Parathyroid adenoma (tissue), 2 donors: ENCODE data around the gene PSMC6.

Source experiments
- H2AFZ ChIP-seq: fragments of 300-600 bp; sonication (generic); one replicate; pipeline ENCODE4 v1.7.0; 2017; ENCODE audit warnings: antibody characterized with exemption, mild to moderate bottlenecking
- H3K27ac ChIP-seq: fragments of 300-600 bp; sonication (generic); one replicate; pipeline ENCODE4 v1.7.0; 2017
- H3K27me3 ChIP-seq: fragments of 300-600 bp; sonication (generic); one replicate; pipeline ENCODE4 v1.7.0; 2017; ENCODE audit warnings: low read length; ENCODE audit not compliant: control insufficient read depth, insufficient read depth
- H3K36me3 ChIP-seq: fragments of 300-600 bp; sonication (generic); one replicate; pipeline ENCODE4 v1.7.0; 2017; ENCODE audit warnings: low read length; ENCODE audit not compliant: control insufficient read depth, insufficient read depth
- H3K4me1 ChIP-seq: fragments of 300-600 bp; sonication (generic); one replicate; pipeline ENCODE4 v1.7.0; 2017; ENCODE audit warnings: control low read depth
- H3K4me2 ChIP-seq: fragments of 300-600 bp; sonication (generic); one replicate; pipeline ENCODE4 v1.7.0; 2017; ENCODE audit warnings: low read length
- H3K4me3 ChIP-seq: fragments of 300-600 bp; sonication (generic); one replicate; pipeline ENCODE4 v1.7.0; 2017; ENCODE audit warnings: low read depth, low read length
- H3K79me2 ChIP-seq: fragments of 300-600 bp; sonication (generic); one replicate; pipeline ENCODE4 v1.7.0; 2017; ENCODE audit warnings: control low read depth
- H3K9ac ChIP-seq: fragments of 300-600 bp; sonication (generic); one replicate; pipeline ENCODE4 v1.7.0; 2017; ENCODE audit warnings: mild to moderate bottlenecking
- H3K9me3 ChIP-seq: fragments of 300-600 bp; sonication (generic); one replicate; pipeline ENCODE4 v1.7.0; 2017; ENCODE audit warnings: low read length; ENCODE audit not compliant: control insufficient read depth
- TF ChIP-seq, protein P1 (sequence below): fragments of 300-600 bp; sonication (generic); IDR thresholded peaks from one replicate; pipeline ENCODE4 v1.7.0; 2017; ENCODE audit warnings: antibody characterized with exemption, mild to moderate bottlenecking
- donor health status: primary hyperparathyroidism.

Gene PSMC6

DNA sequence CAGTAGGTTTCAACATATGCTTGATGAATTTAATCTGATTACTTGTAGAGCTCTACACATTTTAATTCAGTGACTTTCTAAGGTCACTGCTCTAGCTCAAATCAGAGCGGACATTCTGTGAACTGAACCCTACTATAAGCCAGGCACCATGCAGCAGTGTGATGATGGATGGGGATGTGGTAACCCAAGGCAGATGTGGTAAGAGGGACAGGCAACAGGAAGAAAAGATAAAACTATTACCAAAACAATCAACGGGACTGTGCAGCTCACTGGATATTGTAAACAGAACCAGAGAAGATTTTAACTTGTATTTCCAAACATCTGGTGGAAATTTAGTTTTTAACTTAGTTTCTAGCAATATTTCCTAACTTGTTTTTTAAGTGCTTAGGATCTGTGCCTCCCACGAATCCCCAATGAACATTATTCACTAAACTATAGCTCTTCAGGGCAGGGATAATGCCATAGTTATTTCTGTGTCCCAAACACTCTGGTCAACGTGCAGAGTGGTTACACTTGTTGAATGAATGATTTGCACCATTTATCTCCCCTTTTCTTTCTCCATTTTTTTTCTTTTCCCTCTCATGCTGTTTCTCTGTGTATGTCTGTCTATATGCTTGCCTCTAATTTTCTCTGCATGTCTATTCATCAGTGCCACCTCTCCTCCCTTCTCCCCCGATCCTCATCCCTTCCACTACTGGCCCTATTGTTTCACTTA is 14.6 kb upstream of the PSMC6 start:
- Histone ChIP-seq H3K36me3 (no peaks in the 10 kb centered on the region), H3K4me3 (no peak overlapping the region), H3K9ac (no peak overlapping the region), H3K9me3 (no peaks in the 10 kb centered on the region), H3K27ac (no peak overlapping the region), H3K4me2 (no peak overlapping the region), H3K4me1 (no peaks in the 10 kb centered on the region), H3K79me2 (peaks cover 22% of the 10 kb centered on the region), H2AFZ (no peak overlapping the region), H3K27me3 (no peaks in the 10 kb centered on the region)
- TF ChIP-seq, protein P1, sequence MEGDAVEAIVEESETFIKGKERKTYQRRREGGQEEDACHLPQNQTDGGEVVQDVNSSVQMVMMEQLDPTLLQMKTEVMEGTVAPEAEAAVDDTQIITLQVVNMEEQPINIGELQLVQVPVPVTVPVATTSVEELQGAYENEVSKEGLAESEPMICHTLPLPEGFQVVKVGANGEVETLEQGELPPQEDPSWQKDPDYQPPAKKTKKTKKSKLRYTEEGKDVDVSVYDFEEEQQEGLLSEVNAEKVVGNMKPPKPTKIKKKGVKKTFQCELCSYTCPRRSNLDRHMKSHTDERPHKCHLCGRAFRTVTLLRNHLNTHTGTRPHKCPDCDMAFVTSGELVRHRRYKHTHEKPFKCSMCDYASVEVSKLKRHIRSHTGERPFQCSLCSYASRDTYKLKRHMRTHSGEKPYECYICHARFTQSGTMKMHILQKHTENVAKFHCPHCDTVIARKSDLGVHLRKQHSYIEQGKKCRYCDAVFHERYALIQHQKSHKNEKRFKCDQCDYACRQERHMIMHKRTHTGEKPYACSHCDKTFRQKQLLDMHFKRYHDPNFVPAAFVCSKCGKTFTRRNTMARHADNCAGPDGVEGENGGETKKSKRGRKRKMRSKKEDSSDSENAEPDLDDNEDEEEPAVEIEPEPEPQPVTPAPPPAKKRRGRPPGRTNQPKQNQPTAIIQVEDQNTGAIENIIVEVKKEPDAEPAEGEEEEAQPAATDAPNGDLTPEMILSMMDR, result no peak

DNA sequence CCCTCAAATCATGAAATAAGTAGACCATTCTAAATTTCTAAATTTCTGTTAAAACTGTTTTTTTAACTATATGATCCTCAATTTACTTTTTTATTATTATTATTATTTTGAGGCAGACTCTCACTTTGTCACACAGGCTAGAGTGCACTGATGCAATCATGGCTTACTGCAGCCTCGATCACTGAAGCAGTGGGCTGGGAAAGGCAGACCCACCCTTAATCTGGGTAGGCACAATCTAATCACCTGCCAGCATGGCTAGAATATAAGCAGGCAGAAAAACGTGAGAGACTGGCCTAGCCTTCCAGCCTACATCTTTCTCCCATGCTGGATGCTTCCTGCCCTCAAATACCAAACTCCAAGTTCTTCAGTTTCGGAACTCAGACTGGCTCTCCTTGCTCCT is 14.0 kb upstream of the PSMC6 start:
- Histone ChIP-seq H3K4me1 (no peaks in the 10 kb centered on the region), H3K4me2 (no peak overlapping the region), H3K4me3 (no peak overlapping the region), H3K27ac (no peak overlapping the region), H3K9me3 (no peaks in the 10 kb centered on the region), H3K79me2 (peaks cover 22% of the 10 kb centered on the region), H2AFZ (no peak overlapping the region), H3K27me3 (no peaks in the 10 kb centered on the region), H3K9ac (no peak overlapping the region), H3K36me3 (no peaks in the 10 kb centered on the region)
- TF ChIP-seq, protein P1, result no peak

DNA sequence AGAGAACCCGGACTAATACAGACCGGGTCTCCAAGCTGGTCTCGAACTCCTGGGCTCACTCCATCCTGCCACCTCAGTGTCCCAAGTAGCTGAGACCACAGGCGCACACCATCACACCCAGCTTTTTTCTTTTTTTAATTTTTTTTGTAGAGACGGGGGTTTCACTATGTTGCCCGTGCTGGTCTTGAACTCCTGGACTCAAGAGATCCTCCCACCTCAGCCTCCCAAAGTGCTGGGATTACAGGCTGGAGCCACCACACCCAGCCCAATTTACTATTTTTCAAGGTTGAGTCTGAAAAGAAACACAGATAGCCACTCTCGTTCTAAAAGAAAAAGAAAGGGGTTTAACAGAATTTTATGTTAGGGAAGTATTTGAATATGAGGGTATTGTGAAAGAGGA is 13.5 kb upstream of the PSMC6 start:
- Histone ChIP-seq H3K4me3 (no peak overlapping the region), H3K36me3 (no peaks in the 10 kb centered on the region), H3K4me1 (no peaks in the 10 kb centered on the region), H3K4me2 (no peak overlapping the region), H3K9ac (no peak overlapping the region), H3K27me3 (no peaks in the 10 kb centered on the region), H3K9me3 (no peaks in the 10 kb centered on the region), H2AFZ (no peak overlapping the region), H3K27ac (no peak overlapping the region), H3K79me2 (peaks cover 20% of the 10 kb centered on the region)
- TF ChIP-seq, protein P1, result no peak

GRCh38 chr14:52694761-52695480 is 12.1 kb upstream of the PSMC6 start:
- peaks cover 20% of the 10 kb centered on the region for H3K79me2 ChIP-seq
- H3K4me2 ChIP-seq, result peak overlapping the region; percentile 68
- H3K36me3 ChIP-seq, result no peaks in the 10 kb centered on the region
- H2AFZ ChIP-seq, result peak overlapping the region; percentile 97
- TF ChIP-seq, protein P1, result no peak
- H3K27ac ChIP-seq, result peak overlapping the region; percentile 96
- peak overlapping the region; percentile 57 for H3K9ac ChIP-seq
- peak overlapping the region; percentile 90 for H3K4me3 ChIP-seq
- H3K4me1 ChIP-seq, result no peaks in the 10 kb centered on the region
- no peaks in the 10 kb centered on the region for H3K9me3 ChIP-seq
- H3K27me3 ChIP-seq, result no peaks in the 10 kb centered on the region
